ELR (cell line): ENCODE data around the gene METTL22.

Experiments
- DNase-seq: peaks from one replicate; pipeline ENCODE4 v3.0.0-alpha.2; 2015; ENCODE audit warnings: low read depth

METTL22 gene

DNA sequence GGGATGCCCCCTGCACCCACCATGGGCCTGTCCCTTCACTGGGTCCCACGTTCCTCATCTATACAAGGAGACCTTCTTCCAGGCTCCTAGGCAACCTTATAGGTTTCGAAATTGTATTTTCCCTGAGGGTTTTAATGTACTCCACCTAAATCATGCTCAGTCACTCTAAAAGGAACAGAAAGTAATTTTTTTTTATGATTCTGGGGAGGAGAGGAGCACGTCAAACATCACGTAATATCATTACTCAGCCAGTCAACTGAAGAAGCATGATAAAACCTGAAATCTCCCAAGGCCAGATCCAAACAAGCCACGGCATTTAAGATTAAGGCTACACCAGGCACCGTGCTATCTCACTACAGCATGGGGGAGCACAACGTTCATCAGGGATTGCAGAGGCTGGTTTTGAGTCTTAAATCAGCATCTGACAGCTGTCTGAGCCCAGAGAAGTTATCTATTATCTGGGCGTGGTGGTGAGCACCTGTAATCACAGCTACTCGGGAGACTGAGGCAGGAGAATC is 27.3 kb upstream of the METTL22 start:
- DNase-seq: no peak

DNA sequence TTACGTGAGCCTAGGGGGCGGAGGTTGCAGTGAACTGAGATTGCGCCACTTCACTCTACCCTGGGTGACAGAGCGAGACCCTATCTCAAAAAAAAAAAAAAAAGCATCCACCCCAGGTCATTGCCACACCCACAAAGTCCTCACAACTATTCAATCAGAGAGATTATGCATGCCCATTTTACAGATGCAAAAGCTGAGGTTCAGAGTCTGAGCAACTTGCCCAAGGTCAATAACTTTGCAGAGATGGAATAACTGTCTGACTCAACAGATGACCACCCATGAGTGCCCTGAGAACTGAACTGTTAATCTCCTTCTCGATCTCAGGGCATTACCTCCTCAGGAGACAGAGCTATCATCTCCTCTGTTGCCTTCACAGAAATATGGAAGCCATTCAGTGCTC is 25.7 kb upstream of the METTL22 start:
- no peak for DNase-seq

DNA sequence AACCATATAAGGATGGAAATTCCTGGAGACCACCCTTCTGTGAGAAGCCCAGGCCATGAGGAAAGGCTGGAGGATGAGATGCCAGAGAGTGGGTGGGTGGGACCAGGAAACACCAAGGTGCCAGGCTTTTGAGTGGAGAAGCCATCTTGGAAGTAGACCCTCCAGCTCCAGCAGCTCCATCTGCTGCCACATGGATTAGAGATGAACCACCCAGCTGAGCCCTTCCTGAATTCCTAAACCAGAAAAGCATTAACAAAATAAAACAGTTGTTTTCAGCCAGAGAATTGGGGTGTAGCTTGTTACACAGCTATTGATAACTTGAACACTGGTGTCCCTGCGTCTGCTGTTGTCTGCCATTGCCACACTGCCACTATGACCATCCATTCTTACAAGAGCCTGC is 24.9 kb upstream of the METTL22 start:
- no peak for DNase-seq

DNA sequence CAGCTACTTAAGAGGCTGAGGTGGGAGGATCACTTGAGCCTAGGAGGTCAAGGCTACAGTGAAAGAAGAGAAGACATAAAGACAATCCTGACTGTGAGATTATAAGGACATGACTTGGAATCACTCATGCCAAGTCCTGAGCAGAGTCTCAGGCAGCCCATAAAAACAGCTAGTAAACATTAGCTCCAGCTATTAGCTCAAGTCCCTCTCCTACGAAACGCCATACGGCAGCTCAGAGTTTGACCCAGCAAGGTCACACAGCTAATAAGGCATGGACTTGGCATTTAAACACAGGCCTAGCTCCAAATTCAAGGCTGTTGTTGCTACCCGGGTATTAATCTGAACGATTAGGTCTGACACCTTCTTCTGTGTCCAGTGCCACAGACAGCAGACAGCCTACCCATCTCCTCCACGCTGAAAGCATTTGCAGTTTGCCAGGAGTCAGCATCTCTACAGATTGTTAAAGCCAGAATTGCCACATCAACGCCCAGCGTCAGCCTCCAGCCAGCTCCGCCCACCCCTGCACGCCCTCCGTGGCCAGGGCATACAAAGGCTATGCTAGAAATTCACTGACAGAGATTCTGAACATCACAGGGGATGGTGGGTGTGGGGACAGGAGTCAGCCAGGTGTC is 21.2 kb upstream of the METTL22 start:
- DNase-seq: no peak

DNA sequence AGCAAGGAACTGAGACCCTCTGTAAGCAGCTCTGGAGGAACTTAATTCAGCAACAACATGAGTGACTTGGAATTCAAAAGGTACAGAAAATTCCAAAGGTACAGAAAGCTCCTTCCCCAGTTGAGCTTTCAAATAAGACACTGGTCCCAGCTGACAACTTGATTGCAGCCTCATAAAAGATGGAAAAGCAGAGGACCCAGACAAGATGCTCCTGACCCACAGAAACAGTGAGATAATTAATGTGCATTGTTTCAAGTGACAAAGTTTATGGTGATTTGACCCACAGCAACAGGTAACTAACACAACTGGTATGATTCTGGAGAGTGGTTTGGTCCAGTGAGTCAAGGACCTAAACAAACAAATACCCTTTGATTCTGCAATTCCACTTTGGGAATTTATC is 15.9 kb upstream of the METTL22 start:
- no peak for DNase-seq

DNA sequence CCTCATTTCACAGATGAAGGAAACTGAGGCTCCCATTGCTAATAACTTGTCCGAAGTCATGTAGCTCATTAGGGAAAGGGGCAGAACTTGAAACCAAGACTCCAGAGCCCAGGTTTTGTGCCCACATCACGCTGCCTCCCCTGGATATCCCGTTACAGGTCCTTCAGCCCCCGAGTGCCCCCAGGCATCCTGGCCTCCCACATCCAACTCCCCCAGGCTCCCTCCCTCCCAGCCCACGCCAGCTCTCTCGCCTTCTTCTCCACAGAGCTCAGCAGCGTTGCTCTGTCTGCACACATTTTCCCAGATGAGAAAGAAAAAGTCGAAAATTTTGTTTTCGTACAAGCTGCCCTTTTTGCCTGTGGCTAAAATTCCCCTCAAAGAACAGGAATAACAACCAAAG is 14.3 kb upstream of the METTL22 start:
- no peak for DNase-seq

DNA sequence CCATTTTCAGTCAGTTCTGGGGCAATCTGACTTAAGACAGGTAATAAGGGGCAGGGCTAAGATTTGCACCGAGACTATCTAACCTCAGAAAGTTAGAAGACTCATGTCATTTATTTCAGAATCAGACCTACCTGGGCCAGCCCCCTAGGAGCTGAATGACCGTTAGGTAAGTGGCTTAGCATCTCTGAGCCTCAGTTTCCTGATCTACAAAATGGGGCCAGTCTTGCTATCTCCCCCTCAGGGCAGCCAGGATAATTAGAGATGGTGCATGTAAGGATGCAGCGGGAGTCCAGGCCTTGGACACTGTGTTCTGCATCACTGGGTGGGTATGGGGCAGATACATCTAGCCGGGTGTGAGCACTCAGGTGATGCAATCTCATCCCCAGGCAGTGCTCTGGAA is 10.4 kb upstream of the METTL22 start:
- no peak for DNase-seq

DNA sequence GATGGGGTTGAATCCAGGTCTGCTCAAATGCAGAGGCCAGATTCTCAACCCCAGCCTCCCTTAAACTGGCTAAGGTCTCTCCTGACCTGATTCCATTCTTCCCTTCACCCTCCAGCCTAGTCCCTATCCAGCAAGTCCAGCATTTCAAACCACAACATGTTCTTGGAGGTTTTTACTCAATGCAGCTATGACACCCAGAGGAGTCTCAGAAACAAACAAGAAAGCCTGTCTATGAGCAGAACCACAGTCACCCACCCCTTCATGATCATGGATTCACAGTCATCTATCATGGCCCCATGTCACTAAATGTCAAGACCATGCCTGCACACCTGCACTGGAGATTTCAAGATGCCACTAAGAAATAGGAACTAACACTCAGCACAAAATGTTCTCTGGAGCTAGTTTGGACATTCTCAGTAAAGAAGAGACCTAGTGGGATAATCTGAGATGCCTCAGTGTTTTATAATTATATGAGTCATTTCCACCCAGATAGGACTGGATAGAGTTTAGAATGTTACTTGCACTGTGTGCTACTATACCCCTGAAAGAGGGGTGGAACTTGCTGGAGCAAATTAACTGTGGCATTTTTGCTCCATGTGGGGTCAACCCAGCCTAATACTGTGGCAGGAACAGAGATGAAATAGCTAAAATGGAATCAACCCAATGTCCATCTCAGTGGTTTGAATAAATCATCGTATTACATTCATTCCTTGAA is 9.5 kb upstream of the METTL22 start:
- peak; percentile 31 for DNase-seq

DNA sequence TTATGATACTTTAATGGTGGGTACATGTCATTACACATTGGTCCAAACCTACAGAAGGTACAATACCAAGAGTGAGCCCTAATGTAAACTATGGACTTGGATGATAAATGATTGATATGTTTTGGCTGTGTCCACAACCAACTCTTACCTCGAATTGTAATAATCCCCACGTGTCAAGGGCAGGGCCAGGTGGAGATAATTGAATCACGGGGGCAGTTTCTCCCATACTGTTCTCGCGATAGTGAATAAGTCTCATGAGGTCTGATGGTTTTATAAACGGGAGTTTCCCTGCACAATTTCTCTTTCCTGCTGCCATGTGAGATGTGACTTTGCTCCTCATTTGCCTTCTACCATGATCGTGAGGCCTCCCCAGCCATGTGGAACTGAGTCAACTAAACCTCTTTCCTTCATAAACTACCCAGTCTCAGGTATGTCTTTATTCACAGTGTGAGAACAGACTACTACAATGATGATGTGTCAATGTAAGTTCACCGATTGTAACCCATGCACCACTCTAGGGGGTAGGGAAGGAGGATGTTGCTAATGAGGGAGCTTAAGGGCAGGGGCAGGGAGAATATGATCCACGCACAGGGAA is 7.0 kb upstream of the METTL22 start:
- DNase-seq: no peak

DNA sequence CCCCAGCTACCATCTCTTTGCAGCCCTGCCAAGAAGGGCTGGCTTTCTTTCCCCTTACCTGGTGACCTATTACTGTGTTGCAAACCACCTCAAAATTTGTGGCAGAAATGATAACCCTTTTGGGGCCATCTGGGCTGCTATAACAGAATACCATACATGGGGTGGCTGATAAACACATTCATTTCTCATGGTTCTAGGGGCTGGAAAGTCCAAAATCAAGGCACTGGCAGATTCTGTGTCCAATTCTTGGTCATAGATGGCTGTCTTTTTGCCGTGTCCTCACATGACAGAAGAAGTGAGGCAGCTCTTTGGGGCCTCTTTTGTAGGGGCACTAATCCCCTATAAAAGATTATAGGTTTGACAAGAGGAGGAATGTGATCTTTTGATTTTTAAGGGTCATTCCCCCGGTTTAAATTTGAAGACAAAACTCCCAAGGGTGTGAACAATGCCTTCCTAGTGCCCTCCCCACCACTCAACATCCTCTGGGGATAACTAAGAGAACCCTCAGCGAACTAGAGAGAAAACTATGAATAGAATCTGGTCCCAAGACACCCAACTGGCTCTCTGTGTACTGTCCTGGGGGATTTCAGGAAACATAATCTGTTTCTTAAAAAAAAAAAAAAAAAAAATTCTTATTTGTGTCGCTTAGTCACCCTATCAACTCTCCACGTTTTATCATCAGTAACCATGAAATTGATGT is 1.7 kb upstream of the METTL22 start:
- no peak for DNase-seq

DNA sequence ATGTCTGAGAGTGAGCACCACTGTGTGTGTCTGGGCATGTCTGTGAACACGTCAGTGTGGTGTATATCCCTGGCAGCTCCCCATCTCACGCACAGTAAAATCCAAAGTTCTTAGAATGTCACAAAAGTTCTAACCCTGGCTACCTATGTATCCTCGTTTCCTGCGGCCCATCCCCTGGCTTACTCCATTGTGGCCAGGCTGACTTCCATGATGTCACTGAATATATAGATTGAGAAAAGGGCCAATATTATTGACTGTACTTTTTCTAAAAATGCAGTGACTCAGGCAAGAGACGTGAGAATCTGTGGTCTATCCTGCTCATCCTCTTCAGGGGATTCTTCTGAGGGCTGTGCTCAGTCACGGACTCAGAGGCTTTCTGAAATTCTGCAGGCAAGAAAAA is 963 bp upstream of the METTL22 start:
- peak; percentile 42 for DNase-seq

DNA sequence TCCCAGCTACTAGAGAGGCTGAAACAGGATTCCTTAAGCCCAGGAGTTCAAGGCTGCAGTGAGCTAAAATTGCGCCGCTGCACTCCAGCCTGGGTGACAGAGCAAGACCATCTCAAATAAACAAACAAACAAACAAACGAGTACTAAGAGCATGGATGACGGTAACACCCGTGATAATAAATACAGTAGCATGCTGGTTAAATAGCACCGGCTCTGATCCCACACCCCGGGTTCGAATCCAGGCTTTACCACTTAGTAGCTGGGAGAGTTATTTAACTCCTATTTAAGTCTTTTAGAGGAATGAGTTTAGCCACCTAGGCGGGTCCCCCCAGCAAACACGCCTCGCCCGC is 301 bp upstream of the METTL22 start:
- DNase-seq: no peak

DNA sequence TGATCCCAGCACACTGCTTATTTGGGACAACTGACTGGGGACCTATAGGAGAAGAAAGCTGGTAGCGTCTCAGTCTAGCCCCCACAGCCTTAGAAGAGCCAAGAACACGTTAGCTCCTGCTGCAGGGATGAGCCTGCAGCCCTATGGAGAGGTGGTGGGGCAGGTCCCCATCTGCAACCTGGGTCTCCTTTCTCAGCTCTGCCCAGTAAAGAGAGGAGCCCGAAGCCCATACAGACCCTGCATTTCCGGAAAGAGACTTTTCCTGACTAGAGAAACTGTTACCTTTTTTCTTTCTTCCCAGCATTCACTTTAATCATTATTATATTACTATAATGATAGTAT is 788 bp downstream of the METTL22 start:
- DNase-seq: no peak

DNA sequence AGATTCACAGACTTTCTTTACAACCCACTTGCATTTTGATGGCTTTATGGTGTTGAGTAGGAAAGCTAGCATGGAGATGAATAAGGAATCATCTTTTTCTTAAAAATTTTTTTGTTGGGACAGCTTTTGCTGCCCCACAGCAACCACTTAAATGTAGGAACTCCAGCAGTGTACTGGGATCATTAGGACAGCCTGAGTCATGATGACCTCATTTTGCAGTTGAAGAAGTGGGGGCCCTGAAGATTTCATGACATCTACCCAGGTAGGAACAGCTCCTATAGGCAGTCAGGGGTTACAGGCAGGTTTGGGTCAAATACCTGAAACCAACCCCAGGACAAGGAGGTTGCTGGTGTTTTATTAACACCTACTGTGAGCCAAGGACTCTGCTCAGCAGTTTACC is 2.1 kb downstream of the METTL22 start:
- DNase-seq: peak; percentile 60

DNA sequence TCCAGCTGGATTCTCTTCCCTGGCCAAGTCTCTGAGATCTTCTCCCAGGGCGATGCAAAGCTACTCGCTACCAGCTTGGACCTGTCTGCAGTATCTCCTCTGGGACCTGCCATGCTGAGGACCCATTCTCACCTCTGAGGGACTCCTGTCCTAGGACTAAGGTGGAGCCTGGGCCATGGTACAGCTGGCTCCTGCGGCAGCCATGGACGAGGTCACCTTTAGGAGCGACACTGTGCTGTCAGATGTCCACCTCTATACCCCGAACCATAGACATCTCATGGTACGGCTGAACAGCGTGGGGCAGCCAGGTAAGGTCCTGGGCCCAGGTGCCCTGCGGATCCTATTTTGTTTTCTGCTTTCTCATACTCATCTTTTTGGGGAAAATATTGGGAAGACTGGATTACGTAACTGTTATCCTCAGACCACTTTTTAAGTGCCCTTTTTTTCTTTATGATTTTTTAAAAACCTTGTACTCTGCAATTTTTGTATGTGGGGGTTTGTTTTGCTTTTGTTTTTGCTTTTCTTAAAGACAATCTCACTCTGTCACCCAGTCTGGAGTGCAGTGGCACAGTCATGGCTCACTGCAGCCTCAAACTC is 4.1 kb downstream of the METTL22 start:
- DNase-seq: no peak

DNA sequence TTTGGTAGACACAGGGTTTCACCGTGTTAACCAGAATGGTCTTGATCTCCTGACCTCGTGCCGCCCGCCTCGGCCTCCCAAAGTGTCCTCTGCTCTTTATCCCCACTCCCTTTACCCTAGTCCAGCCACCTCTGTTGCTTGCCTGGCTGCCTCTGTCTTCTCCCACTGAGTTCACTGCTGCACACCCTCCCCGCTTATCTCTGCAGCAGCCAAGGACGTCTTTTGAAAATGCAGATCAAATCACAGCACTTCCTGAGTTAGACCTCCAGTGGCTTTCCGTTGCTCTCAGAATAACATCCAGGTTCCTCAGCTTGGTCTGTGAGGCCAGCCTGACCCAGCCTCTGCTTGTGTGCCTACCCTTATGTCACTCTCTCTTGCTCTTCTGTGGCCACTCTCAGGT is 5.4 kb downstream of the METTL22 start:
- no peak for DNase-seq

DNA sequence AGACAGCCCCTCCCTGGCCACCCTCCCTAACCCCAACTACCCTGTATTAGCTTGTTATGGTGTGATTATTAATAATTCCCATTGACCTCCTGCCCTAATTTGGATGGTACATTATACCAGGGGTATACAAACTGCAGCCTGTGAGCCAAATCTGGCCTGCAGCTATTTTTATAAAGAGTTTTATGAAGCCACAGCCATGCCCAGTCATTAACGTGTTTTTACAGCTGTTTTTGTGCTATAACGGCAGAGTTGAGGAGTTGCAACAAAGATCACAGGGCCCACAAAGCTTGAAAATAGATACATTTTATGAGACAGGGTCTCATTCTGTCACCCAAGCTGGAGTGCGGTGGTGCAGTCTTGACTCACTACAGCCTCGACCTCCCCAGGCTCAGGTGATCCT is 6.0 kb downstream of the METTL22 start:
- DNase-seq: no peak

DNA sequence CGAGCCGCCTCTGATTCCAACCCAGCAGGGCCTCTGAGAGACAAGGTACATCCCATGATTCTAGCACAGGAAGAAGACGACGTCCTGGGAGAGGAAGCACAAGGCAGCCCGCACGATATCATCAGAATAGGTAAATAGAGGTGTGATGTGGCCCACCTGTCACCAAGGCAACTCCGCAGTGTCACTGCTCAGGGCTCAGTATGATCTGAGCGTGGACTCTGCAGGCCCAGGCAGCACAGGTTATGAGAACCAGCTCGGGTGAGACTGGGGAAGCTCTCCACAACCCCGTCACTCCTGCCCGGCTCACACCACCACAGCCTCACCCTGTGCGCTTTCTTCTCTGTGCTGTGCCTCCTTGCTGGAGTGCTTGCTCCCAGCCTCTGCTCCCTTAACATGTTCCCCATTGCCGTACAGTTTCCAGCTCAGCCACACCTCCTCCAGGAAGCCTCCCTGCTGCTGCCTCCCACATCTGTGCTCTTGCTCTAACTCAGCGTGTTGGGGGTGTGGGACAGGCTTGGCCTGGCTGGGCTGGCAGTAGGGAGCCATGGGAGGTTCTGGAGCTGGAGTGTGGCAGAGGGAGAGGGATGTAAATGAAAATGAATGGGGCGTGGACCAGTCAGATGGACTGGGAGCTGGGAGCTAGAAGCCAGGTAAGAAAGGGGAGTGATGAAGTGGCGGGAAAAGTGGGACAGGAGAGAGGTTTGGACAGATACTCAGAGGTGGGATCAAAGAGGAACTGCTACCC is 7.7 kb downstream of the METTL22 start:
- no peak for DNase-seq

DNA sequence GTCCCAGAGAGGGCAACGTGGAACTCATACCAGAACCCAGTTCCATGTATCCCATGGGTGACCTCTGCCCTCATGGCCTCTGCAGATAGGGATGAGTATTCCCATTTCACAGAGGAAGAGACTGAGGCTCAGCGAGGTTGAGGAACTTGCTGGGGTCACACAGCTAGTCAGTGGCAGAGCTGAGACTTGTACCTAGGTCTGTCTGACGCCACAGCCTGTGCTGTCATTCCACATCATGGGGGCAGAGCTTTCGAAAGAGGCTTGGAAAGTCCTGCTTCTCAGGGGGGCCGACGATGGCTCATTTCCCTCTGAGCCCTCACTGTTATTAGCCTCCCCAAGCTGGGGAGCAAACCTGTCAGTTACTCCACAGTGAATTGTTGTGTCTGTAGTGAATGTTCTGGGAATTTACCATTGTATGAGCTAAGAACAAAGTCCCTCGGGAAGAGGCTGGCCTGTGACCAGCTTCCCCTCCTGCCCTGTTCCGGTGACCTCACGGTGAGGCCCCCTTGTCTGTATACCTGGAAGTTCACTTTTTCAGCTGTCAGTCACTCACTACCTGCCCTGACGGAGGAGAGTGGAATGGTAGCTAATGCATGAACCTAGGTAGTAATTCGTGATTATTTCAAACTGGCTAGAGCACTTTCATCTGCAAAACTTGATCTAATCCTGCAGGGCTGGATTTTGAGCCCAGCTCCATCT is 8.9 kb downstream of the METTL22 start:
- DNase-seq: no peak

DNA sequence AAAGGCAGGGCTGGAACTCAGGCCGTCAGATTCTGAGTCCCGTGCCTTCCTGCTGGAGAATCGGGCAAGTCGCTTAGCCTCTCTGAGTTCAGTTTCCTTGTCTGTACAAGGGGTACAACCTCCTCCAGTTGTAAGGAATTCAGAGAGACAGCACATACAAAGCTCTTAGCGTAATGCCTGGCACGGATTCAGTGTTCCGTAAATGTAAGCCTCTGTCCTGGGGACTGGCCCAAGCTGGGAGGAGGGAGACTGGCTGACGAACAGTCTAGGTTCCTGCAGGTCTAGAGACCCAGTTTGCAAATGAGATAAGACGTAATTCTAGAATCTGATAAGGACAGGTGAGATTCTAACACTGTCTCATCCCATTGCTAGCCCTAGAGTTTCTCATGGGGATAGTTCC is 9.9 kb downstream of the METTL22 start:
- DNase-seq: no peak

DNA sequence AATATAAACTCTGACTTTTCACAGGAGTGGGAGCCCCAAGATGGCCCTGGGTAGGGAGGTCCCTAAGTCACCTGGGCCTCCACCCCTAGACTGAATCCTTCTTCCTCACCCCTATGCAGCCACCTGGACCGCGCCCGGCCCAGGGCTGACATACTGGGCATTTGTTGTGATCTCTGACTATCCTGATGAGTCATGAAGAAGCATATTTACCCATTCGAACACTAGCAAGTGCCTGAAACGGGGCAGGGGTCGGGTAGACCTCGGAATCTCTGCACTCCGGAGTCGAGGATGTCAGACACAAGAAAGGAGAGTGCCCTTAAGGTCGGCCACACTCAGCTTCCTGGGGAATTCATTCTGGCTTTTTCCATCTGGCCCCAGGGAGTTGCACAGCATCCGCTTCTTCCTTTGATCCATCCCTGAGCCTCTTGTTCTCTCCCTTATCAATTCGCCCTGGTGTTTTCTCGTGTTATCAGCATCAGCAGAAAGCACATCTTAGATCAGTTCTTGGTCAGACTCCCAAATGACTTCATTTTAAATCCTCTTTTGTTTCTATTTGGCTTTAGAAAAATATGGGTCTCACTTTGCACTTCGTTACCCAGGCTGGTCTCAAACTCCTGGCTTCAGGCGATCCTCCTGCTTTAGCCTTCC is 10.4 kb downstream of the METTL22 start:
- DNase-seq: no peak
